Activated naive CD4-positive, alpha-beta T cell treated with anti-CD3 and anti-CD28 coated beads, Interleukin-2, amount 50 U/mL, for 16 hours (primary cell): ENCODE data around the gene IRF1.
"Not testable (repeated sequence)": the region's sequence is repeated elsewhere in the genome, so short reads cannot be mapped to it uniquely, and the experiment has no call there.

Experiments
- DNase-seq: peaks from one replicate; pipeline ENCODE4 v3.0.0-alpha.2; 2020

Gene IRF1

DNA sequence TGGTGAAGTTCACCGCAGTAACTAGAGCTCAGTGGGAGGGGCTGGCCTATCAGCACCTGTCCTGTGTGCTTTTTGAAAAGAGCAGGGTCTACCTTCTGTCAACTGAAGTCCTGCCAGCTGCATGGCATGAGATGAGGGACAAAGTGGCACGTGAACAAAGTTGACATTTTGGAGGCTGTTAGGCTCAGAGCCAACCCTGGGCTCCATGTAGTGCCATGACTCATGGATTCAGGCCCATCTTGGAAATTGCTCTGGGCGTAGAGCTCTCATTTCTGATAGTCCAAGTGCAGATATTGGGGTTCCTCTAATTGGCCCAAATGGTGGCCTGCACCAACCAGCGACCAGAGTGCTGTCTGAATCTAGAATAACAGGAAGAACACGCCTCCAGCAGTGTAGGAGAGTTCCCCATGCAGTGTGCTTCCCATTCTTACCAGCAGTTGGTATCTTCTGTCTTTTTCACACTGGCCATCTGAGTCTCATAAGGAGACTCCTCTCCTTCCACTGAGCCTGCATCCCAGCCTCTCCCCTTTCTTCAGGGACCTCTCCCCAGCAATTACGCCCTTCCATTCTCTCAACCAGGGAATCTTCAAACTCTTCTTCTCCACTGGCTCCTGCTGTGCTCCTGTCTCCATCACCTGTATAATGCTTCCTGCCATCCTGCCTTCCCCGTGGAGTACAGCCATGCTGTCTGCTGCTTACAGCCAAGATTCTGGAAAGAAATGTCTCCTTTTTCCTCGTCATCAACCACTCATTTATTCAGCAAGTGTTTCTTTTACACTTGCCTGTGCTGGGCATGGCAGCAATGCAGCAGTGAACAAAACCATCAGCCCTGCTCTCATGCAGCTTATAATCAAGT is 30.4 kb downstream of the IRF1 start:
- DNase-seq = no peak

DNA sequence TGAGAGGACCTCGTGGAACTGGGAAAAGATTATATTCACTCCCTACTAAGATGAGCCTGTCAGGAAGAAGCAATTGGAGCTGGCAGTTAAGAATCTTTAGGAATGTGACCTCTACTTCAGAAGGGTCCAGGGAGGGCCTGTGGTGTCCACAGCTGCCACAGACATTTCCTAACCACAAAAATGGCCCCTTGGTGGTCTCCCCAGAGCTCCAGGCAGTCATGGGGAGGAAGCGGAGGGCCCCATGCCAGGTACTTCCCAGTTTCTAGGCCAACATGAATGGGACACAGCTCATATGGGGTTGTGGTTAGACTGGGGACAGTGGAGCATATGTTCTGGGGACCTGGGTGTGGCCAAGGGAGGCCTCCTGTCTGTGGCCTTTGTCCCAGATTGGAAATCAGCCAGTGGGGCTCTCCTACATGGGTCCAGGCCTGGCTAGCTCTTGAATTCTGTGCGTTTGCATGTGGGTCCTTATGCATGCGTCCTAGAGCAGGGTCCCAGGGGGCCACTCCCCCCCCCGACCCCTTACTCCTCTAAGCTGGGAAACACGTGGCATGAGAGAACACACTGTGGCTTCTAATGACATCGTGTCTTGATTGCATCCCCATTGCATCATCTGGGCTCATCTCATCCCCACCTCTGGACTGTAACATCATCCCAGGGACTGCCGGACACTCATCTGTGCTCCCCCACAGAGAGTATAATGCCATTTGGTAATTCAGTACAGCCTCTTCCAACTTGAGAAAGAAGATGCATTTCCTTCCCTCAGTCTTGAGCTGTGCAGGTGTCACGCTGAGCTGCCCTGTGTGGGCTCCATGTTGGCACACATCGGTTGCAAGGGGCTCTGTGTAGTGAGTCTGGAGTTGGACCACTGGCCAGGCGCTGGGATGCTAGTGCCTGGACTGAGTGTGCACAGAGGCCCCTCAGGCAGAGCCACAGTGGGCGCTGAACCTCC is 31.3 kb downstream of the IRF1 start:
- DNase-seq = no peak

DNA sequence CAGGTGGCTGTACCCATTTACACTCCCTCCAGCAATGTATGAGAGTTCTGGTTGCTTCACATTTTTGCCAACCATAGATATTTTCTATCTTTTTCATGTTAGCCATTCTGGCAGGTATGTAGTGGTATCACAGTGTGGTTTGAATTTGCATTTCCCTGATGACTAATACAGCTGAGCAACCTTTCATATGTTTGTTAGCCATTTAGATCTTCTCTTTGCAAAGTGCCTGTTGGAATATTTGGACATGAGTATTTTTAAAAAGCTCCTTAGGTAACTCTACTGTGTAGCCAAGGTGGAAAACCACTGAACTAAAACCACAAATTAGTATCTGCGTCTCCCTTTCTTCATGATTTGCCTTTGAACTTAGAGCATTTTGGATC is 31.9 kb downstream of the IRF1 start:
- DNase-seq = no peak

- no peak for DNase-seq
Observed at GRCh38 chr5:132458226-132458560, 32.4 kb downstream of the IRF1 start.

DNA sequence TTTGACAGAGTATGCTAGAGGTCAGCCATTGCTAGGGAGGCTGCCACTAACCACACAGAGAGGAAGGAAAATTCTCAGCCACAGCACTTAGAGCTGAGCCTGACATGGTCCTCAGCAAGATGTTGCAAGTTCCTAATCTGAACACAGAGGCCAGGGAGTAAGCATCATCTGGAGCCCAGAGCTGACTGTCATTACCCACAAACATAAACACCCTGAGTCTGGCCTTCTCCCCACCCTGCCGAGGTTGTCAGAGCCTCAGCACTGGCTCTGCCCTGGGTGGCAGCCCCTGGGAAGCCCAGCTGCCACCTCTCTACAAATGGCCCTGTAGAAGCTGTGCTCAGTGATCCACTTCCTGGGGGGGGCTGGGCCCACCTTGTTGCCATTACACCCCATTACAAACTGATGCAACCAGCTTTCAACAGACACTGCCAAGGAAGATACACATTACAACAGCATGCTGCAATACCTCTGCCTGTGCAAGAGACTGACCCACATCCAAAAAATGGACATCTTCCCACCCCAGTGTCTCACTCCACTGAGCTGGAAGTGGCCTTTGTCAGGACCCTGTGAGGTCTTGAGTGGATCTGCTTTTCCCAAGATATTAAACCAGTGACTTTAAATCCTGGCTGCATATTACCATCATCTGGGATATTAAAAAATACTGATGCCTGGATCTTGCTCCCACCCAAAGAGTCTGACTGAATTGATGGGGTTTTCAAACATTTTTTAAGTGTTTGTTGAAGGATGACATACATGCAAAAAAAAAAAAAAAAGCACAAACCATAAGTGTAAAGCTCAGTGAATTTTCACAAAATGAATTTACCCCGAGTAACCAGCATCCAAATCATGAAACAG is 33.0 kb downstream of the IRF1 start:
- DNase-seq = peak; percentile 21

DNA sequence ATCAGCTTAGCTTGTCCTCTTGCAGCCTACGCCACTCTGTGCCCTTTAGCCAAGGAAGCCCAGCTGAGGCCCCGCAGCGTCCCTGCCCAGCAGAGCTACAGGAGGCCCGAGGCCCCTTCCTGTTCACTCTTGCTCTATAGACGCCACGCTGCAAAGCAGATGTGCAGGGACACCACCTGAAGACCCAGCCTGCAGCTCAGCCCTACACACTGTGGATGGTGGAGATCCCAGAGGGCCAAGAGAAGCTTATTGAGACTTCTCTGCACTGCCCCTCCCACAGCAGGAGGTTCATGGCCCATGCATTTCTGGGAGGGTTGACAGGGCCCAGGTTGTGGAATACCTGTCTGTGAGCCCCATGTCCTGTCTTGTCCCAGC is 33.6 kb downstream of the IRF1 start:
- no peak for DNase-seq

DNA sequence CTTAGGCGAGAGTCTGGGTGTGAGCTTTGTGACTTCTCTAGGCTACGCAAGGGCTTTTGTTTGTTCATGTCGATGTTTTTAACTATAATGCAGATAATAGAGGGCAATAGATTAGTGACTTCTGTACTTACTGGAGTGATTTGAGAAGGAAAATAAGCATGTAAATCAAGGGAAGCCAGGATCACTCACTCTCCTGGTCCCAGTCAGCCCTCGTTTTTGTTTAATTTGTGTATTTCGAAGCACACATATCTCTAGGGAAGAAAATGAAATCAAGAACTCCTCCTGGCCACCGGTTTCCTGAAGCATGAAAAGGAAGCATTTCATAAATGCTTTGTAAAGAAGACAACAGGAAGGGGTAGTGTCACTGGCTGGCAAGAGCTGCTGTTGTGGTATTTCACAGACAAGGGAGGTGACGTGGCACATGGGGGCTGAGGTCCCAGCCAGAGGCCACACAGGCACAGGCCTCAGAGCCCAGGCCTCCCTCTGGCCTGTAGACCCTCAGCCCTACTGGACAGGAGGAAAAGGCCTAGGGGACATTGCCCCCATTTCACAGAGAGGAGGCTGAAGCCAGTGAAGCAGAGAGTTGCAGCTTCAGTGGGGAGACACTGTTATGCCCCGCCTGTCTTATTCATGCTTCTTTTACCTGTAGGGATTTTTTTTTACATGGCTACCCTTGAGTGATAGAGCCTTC is 34.1 kb downstream of the IRF1 start:
- peak; percentile 26 for DNase-seq

GRCh38 chr5:132455614-132456115 is 34.9 kb downstream of the IRF1 start:
- DNase-seq = no peak

- no peak for DNase-seq
Observed at GRCh38 chr5:132454361-132454760, 36.2 kb downstream of the IRF1 start.

DNA sequence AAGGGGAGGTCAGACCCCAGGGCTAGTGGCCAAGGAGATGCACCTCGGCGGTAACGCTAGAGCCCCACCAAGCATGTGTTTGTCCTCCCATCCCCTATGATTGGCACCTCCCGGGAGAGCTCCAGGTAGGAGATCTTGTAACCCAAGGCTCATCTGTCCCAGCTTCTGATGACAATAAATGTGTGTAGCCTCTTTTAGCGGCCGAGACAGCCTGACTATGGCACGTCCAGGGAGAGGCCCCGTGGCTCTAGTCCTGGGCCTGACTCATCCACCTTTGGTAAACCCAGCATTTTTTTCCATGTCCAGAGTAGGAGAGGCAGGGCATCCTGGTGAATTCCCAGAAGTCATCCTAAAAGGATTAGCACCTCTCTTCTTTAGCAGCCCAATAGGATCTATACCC is 39.2 kb downstream of the IRF1 start:
- DNase-seq = no peak

DNA sequence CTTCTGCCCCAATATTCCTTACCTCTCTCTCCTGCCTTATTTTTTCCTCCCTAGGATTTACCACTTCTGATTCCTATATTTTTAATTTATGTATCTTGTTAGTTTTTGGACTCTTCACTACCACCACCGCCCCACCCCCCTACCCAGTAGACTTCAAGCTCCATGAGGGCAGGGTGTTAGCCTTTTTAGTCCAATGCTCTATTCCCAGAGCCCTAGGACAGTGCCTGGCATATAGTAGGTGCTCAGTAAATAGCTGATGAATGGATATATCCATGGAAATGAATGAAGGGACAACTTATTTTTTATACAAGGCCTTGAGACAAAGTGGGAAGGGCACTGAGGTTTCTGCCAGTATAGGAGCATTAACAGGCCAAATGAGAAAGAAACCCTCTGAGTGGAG is 41.5 kb downstream of the IRF1 start:
- DNase-seq = no peak

DNA sequence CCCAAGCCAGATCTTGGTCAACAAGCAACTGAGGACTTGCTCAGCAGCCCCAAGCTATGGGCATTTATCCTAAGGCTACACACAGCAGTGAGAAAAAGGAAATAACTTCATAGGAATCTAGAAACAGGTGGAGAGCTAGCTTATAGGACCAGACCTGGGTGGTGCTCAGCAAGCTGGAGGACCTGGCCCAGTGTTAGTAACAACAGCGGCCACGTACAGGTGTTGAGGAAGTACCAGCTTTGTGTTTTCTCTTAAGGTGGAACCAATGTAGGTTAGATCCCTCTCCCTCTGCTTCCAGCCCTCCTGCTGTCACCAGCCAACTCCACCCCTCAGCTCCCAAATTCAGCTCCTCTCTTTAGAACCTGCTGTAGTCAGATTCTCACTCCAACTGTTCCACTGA is 43.4 kb downstream of the IRF1 start:
- DNase-seq = no peak

GRCh38 chr5:132446621-132447020 is 44.0 kb downstream of the IRF1 start:
- DNase-seq = no peak

DNA sequence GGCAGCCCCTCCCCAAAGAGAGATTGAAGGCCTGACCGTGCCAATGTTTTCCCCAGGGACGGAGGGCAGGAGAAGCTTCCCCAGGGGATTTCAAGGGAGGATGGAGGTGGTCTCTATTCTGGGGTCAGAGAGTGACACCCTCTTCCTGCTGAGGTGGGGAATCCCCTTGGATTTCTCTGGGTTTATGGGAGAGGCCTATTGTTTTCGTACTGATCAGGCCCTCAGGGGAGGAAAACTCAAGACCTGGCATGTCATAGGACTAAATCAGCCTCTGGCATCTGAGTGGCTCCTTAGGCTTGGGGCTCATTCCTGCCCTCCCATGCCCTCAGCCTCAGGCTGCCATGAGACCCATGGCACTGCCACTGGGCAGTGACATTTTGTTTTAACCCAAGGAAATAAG is 44.6 kb downstream of the IRF1 start:
- no peak for DNase-seq

- no peak for DNase-seq
Observed at GRCh38 chr5:132445640-132445923, 45.0 kb downstream of the IRF1 start.

GRCh38 chr5:132444841-132445639 is 45.5 kb downstream of the IRF1 start:
- no peak for DNase-seq

GRCh38 chr5:132444061-132444460 is 46.5 kb downstream of the IRF1 start:
- no peak for DNase-seq

DNA sequence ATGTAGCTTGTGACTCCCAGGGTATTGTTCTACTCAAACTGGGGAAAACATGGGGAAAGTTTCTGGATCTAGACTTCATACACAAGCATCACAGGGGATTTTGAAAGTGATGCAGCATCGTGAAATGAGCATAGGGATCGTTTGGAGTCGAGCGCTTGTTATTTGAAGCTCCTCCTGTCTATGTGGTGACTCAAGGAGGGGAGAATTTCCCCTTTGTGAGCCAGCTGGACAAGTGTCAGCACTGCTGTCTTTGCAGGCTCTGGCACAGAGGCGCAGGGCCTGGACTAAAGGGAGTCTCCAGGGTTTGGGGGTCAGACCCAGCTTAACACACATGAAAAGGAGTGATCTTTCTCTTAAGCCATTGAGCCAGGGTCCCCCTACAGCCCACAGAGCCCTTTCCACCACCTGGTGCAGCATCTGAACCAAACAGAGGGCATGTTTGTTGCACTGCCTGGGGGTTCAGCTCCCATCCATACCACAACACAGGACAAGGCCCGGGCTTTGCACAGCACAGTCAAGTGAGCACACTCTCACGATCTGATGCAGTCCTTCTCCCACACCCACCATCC is 51.0 kb downstream of the IRF1 start:
- no peak for DNase-seq

DNA sequence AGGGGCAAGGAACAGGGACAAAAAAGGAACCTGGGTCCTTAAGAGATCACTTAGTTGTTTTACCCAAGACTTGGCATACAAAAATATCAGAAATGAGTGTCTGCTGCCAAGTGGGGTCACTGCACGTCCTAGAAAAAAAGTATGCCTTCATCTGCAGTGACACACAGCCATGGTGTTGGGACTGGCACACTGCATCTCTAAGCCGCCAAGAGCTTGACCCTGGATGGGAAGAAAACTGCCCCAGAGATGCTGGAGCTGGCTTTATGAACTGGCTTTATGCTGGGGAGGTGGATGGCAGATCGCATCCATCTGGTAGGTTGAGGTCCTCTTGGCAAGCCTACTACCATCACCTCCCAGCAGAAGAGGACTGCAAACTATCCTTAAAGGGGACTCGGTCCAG is 51.7 kb downstream of the IRF1 start:
- DNase-seq = no peak

DNA sequence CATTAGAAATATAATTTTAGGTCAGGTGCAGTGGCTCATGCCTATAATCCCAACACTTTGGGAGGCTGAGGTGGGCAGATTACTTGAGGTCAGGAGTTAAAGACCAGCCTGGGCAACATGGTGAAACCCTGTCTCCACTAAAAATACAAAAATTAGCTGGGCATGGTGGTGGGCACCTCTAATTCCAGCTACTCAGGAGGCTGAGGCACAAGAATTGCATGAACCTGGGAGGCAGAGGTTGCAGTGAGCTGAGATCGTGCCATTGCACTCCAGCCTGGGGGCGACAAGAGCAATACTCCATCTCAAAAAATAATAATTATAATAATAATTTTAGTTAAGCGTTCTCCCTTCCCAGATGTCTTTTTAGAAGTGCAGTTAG is 52.3 kb downstream of the IRF1 start:
- not testable (repeated sequence) for DNase-seq

- peak; percentile 55 for DNase-seq
Observed at GRCh38 chr5:132437604-132438266, 52.8 kb downstream of the IRF1 start.
